G401.6 (cell line): Measurements from ENCODE around the gene PDE10A.
"Not testable (repeated sequence)": the region's sequence is repeated elsewhere in the genome, so short reads cannot be mapped to it uniquely, and the experiment has no call there.

ENCODE experiments used
- FAIRE-seq: peaks from 2 replicates; lab custom pipeline; 2012; peaks lifted over from hg19 to GRCh38; lab: Jason Lieb, UNC

PDE10A gene

GRCh38 chr6:165468340-165469235, 194.5 kb downstream of the PDE10A start:
- no peak for FAIRE-seq

- FAIRE-seq: not testable (repeated sequence)
Observed at GRCh38 chr6:165463499-165463898, 199.5 kb downstream of the PDE10A start.

- FAIRE-seq: not testable (repeated sequence)
Observed at GRCh38 chr6:165459605-165460301, 203.3 kb downstream of the PDE10A start.

- no peak for FAIRE-seq
Observed at GRCh38 chr6:165458134-165458533, 204.9 kb downstream of the PDE10A start.

GRCh38 chr6:165456286-165456685, 206.8 kb downstream of the PDE10A start:
- no peak for FAIRE-seq

GRCh38 chr6:165455488-165455887, 207.6 kb downstream of the PDE10A start:
- no peak for FAIRE-seq

- no peak for FAIRE-seq
Observed at GRCh38 chr6:165453395-165453794, 209.6 kb downstream of the PDE10A start.

GRCh38 chr6:165451838-165452237, 211.2 kb downstream of the PDE10A start:
- no peak for FAIRE-seq

GRCh38 chr6:165448210-165448609, 214.8 kb downstream of the PDE10A start:
- FAIRE-seq: no peak

- no peak for FAIRE-seq
Observed at GRCh38 chr6:165447141-165447540, 215.9 kb downstream of the PDE10A start.

- FAIRE-seq: no peak
Observed at GRCh38 chr6:165446331-165446730, 216.7 kb downstream of the PDE10A start.

GRCh38 chr6:165443462-165443861, 219.6 kb downstream of the PDE10A start:
- no peak for FAIRE-seq

GRCh38 chr6:165441181-165441580, 221.9 kb downstream of the PDE10A start:
- FAIRE-seq: no peak

- peak; percentile 70 for FAIRE-seq
Observed at GRCh38 chr6:165439928-165440554, 223.0 kb downstream of the PDE10A start.

- no peak for FAIRE-seq
Observed at GRCh38 chr6:165426892-165427291, 236.1 kb downstream of the PDE10A start.

GRCh38 chr6:165422192-165422591, 240.8 kb downstream of the PDE10A start:
- FAIRE-seq: no peak

GRCh38 chr6:165417278-165417865, 245.7 kb downstream of the PDE10A start:
- FAIRE-seq: no peak

- no peak for FAIRE-seq
Observed at GRCh38 chr6:165404697-165405096, 258.3 kb downstream of the PDE10A start.

GRCh38 chr6:165404296-165404695, 258.7 kb downstream of the PDE10A start:
- no peak for FAIRE-seq

- FAIRE-seq: no peak
Observed at GRCh38 chr6:165403006-165403595, 259.9 kb downstream of the PDE10A start.

GRCh38 chr6:165401092-165401491, 261.9 kb downstream of the PDE10A start:
- FAIRE-seq: no peak

GRCh38 chr6:165390475-165390874, 272.6 kb downstream of the PDE10A start:
- no peak for FAIRE-seq
